ENCODE measurements around the gene SIVA1. TPM values are rescaled to one million over a fixed set of nuclear protein-coding genes. Genes with fewer than 3 reads are reported as not detected.

Gene SIVA1
- total RNA-seq, 1 donor: 62.2 TPM

DNA sequence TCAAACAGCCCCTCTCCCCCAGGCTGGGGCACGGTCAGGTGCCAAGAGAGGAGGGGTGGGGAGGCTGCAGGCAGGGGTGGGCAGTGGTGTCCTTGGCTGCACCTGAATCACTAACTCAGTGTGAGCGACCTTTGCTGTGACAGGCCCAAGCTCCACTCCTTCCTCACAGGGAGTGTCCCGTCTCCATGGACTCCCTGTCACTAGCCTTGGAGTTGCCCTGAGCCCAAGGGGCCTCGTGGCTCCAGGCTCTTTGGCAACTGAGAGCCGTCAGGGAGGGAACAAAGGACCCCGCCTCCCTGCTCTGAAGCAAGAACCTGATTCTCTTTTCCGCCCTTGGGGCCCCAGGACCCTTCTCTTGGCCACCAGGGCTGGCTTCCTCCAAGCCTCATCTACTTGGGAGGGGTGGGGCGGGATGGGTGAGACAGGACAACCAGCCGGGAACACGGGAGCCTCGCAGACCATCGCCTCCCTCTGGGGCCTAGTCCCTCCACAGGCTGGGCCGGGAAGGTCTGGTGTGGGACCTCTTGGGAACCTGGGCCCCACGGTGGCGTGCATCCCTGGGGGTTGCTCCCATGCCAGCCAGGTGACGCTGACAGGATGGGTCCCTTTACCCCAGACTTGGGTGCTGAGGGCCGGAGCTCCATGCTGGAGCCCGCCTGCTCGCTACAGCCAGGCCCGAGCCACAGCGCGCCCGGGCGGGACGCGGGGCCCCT lies 29.9 kb upstream of the SIVA1 start:
- Histone ChIP-seq H3K27ac (ENCODE audit: low read depth, low read length) (no peak overlapping the region), H3K4me2 (ENCODE audit: insufficient read depth, low read length) (peak overlapping the region; percentile 86), H4K20me1 (ENCODE audit: insufficient read depth, low read length) (peaks cover 28% of the 10 kb centered on the region), H3K4me1 (ENCODE audit: insufficient read depth, low read length) (peaks cover 17% of the 10 kb centered on the region), H3K79me2 (ENCODE audit: insufficient read depth, low read length) (no peaks in the 10 kb centered on the region), H3K9me3 (ENCODE audit: low read depth, low read length) (no peaks in the 10 kb centered on the region), H3K36me3 (ENCODE audit: insufficient read depth, low read length) (peaks cover 8% of the 10 kb centered on the region), H2AFZ (ENCODE audit: low read length) (no peak overlapping the region), H3K27me3 (ENCODE audit: insufficient read depth, low read length) (no peaks in the 10 kb centered on the region), H3K4me3 (ENCODE audit: insufficient read depth, low read length) (peak overlapping the region; percentile 67)
- DNase-seq (ENCODE audit: insufficient read length, low spot score, missing footprints): no peak
- TF ChIP-seq CTCF (IDR thresholded peaks at IDR 0.05; ENCODE audit: extremely low read depth, low read depth, low read length): no peak

GRCh38 chr14:104723651-104724406 lies 29.1 kb upstream of the SIVA1 start, which contains the start of gene ADSS1:
TSS of gene ADSS1 (plus strand) at chr14:104724229. CDS start at chr14:104724271, 42 bp downstream.
- Histone ChIP-seq H3K79me2 (ENCODE audit: insufficient read depth, low read length) (no peaks in the 10 kb centered on the region), H3K4me1 (ENCODE audit: insufficient read depth, low read length) (peaks cover 17% of the 10 kb centered on the region), H3K9me3 (ENCODE audit: low read depth, low read length) (no peaks in the 10 kb centered on the region), H3K4me3 (ENCODE audit: insufficient read depth, low read length) (peak within 1 kb of the TSS; percentile 67), H3K27me3 (ENCODE audit: insufficient read depth, low read length) (no peaks in the 10 kb centered on the region), H2AFZ (ENCODE audit: low read length) (no peak within 1 kb of the TSS), H3K36me3 (ENCODE audit: insufficient read depth, low read length) (peaks cover 8% of the 10 kb centered on the region), H3K4me2 (ENCODE audit: insufficient read depth, low read length) (peak within 1 kb of the TSS; percentile 86), H4K20me1 (ENCODE audit: insufficient read depth, low read length) (peaks cover 28% of the 10 kb centered on the region), H3K27ac (ENCODE audit: low read depth, low read length) (no peak within 1 kb of the TSS)
- TF ChIP-seq CTCF (IDR thresholded peaks at IDR 0.05; ENCODE audit: extremely low read depth, low read depth, low read length): peak; percentile 72
- DNase-seq (ENCODE audit: insufficient read length, low spot score, missing footprints): peak; percentile 99

DNA sequence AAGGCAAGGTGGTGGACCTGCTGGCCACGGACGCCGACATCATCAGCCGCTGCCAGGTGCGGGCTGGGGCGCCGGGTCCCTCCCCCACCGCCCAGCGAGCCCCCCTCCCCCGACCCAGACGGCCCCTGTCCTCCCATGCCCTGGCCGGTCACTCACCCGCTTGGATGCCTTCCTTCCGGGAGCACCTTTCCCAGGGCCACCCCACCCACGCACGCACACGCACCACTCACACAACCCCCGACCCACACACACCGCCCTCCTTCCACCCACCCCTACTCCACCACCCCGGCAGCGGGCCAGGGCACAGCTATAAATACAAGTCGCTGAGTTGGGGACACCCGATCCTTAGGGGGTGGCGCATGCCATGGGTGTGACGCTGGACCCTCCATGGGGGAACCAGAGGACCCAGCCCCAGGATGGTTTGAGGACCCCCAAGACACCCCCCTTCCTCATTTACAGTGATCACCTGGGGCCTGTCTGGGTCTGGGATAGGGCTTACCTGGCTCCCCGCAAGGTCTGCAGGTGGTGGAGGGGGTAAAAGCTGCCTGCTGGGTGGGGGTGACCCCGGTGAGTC lies 28.5 kb upstream of the SIVA1 start:
- Histone ChIP-seq H3K36me3 (ENCODE audit: insufficient read depth, low read length) (peaks cover 8% of the 10 kb centered on the region), H3K4me2 (ENCODE audit: insufficient read depth, low read length) (peak overlapping the region; percentile 86), H3K27ac (ENCODE audit: low read depth, low read length) (no peak overlapping the region), H3K27me3 (ENCODE audit: insufficient read depth, low read length) (no peaks in the 10 kb centered on the region), H4K20me1 (ENCODE audit: insufficient read depth, low read length) (peaks cover 28% of the 10 kb centered on the region), H2AFZ (ENCODE audit: low read length) (no peak overlapping the region), H3K4me3 (ENCODE audit: insufficient read depth, low read length) (peak overlapping the region; percentile 67), H3K4me1 (ENCODE audit: insufficient read depth, low read length) (peaks cover 17% of the 10 kb centered on the region), H3K9me3 (ENCODE audit: low read depth, low read length) (no peaks in the 10 kb centered on the region), H3K79me2 (ENCODE audit: insufficient read depth, low read length) (no peaks in the 10 kb centered on the region)
- no peak for TF ChIP-seq CTCF (IDR thresholded peaks at IDR 0.05; ENCODE audit: extremely low read depth, low read depth, low read length)
- peak; percentile 92 for DNase-seq (ENCODE audit: insufficient read length, low spot score, missing footprints)

All from osteoblast (primary cell).